Testis (tissue), 2 donors: ENCODE results near the gene CDH13.

Source experiments
- CTCF ChIP-seq, 3 experiments: fragments of 450-650 bp in 2 of 3; fragments of 200-600 bp in 1 of 3; sonication (generic) in 1 of 3; IDR thresholded peaks; one replicate each; pipeline ENCODE4 v1.5.1; 2016 to 2019; ENCODE audit warnings: antibody characterized with exemption in 3 of 3, mild to moderate bottlenecking in 2 of 3, moderate library complexity in 1 of 3
- POLR2A ChIP-seq: fragments of 450-650 bp; IDR thresholded peaks from one replicate; pipeline ENCODE4 v1.6.1; 2017; ENCODE audit warnings: antibody characterized with exemption, mild to moderate bottlenecking, moderate library complexity

- TF ChIP-seq CTCF (IDR thresholded peaks at IDR 0.05) (no peak), POLR2A (no peak)
Observed at GRCh38 chr16:83802135-83802534, 1175.4 kb downstream of the CDH13 start.
